VCaP (cell line): ENCODE measurements around the gene CDH20.
A peak's percentile ranks its signal among the peaks of the same experiment; 100 is the strongest.

ENCODE experiments used
- H3K27ac ChIP-seq: fragments of 450-650 bp; 2 replicates; pipeline ENCODE4 v1.5.1; 2017
- TF ChIP-seq, protein P1 (sequence below): fragments of 450-650 bp; conservative IDR thresholded peaks from 2 replicates; pipeline ENCODE4 v1.5.1; 2017; ENCODE audit warnings: mild to moderate bottlenecking, moderate library complexity

Gene CDH20

GRCh38 chr18:61531182-61531581, 198.0 kb downstream of the CDH20 start:
- TF ChIP-seq, protein P1, sequence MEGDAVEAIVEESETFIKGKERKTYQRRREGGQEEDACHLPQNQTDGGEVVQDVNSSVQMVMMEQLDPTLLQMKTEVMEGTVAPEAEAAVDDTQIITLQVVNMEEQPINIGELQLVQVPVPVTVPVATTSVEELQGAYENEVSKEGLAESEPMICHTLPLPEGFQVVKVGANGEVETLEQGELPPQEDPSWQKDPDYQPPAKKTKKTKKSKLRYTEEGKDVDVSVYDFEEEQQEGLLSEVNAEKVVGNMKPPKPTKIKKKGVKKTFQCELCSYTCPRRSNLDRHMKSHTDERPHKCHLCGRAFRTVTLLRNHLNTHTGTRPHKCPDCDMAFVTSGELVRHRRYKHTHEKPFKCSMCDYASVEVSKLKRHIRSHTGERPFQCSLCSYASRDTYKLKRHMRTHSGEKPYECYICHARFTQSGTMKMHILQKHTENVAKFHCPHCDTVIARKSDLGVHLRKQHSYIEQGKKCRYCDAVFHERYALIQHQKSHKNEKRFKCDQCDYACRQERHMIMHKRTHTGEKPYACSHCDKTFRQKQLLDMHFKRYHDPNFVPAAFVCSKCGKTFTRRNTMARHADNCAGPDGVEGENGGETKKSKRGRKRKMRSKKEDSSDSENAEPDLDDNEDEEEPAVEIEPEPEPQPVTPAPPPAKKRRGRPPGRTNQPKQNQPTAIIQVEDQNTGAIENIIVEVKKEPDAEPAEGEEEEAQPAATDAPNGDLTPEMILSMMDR = no peak
- no peak overlapping the region for H3K27ac ChIP-seq

DNA sequence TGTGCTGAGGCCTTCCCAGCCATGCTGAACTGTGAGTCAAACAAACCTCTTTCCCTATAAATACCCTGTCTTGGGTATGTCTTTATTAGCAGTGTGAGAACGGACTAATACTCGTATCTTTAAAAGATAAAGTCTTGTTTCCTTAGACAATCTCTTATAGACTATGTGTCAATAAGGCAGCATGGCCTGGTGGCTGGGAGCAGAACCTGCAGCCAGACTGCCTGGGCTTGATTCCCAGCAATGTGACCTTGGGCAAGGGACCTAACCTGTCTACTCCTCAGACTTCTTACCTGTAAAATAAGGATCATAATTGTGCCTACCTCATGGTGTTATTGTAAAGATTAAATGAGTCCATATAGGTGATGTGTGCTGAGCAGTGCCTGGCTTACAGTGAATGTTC, 198.7 kb downstream of the CDH20 start:
- H3K27ac ChIP-seq = no peak overlapping the region
- TF ChIP-seq, protein P1 = peak; percentile 35; the same call in 1 of the 2 replicates

GRCh38 chr18:61535401-61535800, 202.2 kb downstream of the CDH20 start:
- TF ChIP-seq, protein P1 = no peak
- no peak overlapping the region for H3K27ac ChIP-seq

- TF ChIP-seq, protein P1 = no peak
- no peak overlapping the region for H3K27ac ChIP-seq
Measured at GRCh38 chr18:61541673-61542072, 208.4 kb downstream of the CDH20 start.

- TF ChIP-seq, protein P1 = no peak
- H3K27ac ChIP-seq = no peak overlapping the region
Measured at GRCh38 chr18:61542596-61542995, 209.4 kb downstream of the CDH20 start.

- H3K27ac ChIP-seq = no peak overlapping the region
- TF ChIP-seq, protein P1 = no peak
Measured at GRCh38 chr18:61543518-61543917, 210.3 kb downstream of the CDH20 start.

GRCh38 chr18:61544178-61544577, 210.9 kb downstream of the CDH20 start:
- TF ChIP-seq, protein P1 = no peak
- H3K27ac ChIP-seq = no peak overlapping the region
